GM21576 (cell line): ENCODE results near the gene MRPL11.
A peak's percentile ranks its signal among the peaks of the same experiment; 100 is the strongest.
"Not testable (repeated sequence)": the region's sequence is repeated elsewhere in the genome, so short reads cannot be mapped to it uniquely, and the experiment has no call there.

Source experiments
- ATAC-seq: cut with Tn5 transposase; IDR thresholded peaks from one replicate; pipeline ENCODE4 v1.9.1; 2021; ENCODE audit warnings: mild to moderate bottlenecking, moderate library complexity; ENCODE audit not compliant: unreplicated experiment

The MRPL11 gene

DNA sequence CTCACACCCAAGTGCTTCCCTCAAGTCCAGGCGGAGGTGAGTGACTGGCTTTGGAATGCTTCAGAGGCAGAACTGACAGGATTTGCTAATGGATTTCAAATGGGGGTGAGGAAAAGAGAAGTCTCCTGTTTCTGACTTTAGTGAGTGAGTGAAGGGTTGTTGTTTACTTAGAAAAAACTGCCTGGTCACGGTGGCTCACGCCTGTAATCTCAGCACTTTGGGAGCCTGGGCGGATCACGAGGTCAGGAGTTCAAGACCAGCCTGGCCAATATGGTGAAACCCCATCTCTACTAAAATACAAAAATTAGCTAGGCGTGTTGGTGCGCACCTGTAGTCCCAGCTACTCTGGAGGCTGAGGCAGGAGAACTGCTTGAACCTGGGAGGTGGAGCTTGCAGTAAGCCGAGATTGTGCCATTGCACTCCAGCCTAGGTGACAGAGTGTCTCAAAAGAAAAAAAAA is 6.7 kb downstream of the MRPL11 start:
- not testable (repeated sequence) for ATAC-seq

DNA sequence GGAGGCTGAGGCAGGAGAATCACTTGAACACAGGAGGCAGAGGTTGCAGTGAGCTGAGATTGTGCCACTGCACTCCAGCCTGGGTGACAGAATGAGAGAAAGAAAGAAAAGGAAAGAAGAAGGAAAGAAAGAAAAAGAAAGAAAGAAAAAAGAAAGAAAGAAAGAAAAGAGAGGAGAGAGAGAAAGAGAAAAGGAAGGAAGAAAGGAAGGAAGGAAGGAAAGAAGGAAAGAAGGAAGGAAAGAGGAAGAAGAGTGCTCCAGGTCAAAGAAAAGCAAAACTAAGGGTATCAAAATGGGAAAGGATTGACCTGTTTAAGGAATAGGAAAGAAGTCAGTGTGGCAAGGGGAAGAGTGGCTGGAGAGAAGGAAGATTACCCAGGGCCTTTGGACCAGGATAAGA is 7.4 kb downstream of the MRPL11 start:
- ATAC-seq: not testable (repeated sequence)

DNA sequence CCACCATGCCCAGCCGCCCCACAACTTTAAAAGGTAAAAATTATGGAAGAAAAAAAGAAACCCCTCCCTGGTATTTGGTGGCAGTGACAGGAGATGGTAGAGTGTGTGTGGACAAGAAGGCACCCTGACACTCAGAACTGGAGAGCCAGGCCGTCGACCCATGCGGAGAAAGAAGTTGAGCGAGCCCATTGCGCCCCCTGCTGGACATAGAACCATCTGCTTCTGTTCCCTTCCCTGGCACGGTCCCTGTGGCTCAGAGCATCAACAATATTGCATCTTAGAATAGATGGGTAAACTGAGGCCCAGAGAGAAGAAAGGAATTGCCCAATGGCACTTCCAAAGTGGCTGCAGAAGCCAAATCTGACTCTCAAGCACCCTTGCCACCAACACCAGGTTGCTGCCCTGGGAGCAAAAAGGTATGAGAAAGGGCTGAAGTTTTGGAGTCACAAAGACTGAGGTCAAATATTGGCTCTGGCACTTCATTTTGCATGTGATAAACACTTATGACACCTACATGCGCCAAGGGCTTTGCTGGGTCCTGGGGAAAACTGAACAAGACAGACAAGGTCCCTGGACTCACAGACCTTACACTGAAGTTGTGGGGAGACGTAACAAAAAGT is 8.6 kb downstream of the MRPL11 start:
- ATAC-seq: no peak

DNA sequence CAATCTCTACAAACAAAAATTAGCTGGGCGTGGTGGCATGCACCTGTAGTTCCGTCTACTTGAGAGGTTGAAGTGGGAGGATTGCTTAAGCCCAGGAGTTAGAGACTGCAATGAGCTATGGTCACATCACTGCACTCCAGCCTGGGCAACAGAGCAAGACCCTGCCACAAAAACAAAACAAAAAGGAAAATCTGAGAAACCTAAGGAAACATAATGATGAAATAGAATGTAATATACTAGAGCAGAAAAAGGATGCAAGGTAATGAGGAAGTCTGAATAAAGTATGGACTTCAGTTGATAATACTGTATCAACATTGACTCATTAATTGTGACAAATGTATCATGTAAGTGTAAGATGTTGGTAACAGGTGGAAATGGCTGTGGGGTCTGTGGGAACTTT is 9.7 kb downstream of the MRPL11 start:
- no peak for ATAC-seq

DNA sequence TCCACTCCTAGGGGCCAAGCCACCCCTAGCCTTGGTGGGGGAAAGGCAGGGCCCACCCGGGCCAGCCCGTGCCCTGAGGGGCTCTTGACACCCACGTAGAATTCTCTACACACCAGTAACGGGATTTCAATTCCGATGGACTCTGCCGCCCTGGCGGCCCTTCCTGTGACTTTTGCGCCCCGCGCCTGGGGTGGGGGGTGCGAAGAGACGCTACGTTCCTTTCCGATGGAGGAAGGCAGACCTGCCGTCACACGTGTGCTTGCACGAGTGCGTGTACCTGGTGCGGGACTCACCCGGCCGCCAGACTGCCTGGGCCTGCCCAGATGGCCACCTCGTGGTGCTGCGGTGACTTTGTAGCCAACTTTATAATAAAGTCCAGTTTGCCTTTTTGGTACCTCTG is 12.3 kb downstream of the MRPL11 start:
- no peak for ATAC-seq

DNA sequence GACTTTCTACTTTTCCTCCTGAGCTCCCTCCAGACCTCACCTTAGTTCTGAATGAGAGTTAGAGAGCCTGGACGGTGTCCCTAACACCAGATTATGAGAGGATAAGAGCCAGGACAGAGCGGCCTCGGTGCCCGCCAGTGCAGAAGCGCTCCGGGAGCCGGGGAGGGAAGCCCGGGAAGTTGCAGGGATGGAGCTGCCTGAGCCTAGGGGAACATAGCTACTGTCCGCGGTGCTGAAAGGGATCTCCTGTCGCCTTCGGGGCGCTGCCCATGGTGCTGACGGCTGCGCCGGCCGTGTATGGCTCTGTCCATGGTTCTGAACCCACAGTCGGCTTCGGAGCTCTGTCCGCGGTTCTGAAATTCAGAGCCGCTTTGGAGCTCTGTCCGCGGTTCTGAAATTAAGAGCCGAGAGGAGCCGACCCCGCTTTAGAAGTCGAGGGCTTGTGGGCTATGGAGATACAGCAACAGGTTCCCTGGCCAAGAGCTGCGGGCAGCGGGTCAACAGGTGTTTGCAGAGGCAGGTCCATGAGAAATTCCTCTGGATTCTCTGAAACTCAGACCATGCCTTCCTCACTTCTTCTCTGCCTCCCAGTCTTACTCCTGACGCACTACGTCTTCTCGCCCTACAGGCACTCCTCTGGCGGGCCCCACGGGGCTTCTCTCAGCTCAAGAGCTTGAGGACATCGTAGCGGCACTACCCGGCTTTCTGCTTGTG is 17.0 kb downstream of the MRPL11 start:
- peak; percentile 67 for ATAC-seq

DNA sequence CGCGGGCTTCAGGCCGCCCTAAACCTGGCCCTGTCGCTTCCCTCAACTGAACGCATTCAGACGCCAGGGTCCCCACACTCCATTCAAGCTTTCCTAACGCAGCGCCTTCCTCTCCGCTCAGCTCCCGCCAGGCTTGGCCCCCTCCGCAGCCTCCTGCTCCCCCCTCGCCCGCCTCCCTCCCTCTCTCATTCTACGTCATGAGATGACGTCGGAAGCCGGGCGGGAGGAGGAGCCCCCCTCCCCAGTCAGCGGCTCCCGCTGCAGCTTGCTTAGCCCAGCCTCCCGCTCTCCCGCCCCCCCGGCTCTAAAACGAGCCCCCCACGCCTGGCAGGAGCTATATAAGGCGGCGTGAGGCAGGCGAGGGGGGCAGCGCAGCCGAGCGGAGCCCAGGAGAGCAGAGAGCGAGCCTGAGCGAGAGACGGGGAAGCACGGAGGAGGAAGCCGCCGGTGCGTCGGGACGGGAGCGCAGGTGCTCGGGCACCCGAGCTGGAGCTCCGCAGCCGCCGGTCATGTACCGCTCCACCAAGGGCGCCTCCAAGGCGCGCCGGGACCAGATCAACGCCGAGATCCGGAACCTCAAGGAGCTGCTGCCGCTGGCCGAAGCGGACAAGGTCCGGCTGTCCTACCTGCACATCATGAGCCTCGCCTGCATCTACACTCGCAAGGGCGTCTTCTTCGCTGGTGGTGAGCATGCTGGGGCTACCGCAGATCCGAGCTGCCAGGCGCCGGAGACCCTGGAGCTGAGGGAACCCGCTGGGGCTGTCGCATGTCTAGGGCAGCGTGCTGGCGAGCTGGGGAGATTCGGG is 17.8 kb downstream of the MRPL11 start, which contains the start of gene NPAS4:
Gene NPAS4 (plus strand): TSS at position 365 of the 806 bp plus-strand sequence. CDS start 145 bp downstream, at position 510.
- ATAC-seq: no peak

DNA sequence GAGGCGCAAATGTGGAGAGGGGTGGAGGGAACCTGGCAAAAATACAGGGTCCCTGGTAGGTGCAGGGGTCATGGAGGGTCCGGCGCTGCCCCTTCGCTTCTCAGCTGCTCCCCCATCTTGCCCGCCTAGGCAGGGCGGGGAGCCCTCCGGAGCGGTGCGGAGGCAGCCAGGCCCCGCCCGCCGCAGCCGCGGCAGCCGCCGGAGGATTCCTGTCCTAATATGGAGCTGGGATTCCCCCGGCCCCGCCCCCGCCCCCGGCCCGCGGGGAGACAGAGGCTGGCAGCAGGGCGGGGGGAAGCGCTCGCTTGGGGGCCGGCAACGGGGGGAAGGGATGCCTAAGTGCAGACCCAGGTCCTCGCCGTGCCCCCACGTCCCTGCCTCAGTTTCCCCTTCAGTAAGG is 18.8 kb downstream of the MRPL11 start:
- ATAC-seq: no peak

DNA sequence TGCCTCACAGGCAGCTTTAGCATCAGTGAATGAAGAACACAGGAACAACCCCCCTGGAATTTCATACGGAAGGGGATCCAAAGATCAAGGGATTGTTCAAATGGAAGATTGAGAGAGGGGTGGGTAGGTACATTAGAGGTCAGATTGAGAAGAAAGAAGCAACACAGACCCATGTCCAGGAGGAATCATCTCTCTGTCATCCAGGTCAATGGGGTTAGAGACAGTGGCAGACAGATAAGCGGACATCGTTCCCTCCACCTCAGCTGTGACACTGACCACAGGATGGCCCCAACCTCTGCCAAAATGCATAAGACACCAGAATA is 19.7 kb downstream of the MRPL11 start:
- no peak for ATAC-seq

DNA sequence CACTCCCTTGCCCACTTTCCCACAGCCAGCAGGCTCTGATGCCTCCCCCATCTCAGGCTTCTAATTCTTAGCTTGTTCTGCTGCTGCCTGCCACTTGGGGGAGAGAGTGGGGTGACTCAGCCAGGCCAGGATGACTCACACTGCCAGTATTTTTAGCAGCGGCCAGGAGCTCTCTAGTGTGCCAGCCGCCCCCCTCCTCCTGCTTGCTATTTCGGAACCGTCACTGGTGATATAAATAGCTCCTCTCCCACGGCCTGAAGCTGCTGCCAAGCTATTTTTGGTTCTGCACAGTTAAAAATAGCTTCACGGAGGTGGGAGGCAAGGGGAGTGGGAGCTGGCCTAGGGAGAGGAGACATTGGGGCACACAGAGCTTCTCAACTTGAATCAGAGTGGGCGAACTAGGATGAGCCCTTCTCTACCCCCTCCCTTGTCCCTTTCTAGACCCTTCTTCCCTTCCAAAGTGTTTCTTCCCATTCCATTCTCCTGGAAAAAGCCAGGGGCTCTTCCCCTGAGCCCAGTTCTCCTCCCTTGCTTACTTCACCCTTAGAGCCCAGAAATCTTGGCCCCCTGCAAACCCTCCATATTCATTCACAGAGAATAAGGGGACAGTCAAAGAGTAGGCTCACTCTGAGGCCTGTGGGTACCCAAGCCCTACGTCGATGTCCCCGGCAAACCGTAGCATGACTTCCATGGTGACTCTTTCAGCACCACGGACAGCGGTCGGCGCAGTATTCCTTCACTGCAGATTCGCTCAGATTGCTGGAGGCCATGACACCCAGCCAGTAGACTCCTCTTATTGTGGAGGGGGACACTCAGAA is 20.3 kb downstream of the MRPL11 start:
- ATAC-seq: no peak

DNA sequence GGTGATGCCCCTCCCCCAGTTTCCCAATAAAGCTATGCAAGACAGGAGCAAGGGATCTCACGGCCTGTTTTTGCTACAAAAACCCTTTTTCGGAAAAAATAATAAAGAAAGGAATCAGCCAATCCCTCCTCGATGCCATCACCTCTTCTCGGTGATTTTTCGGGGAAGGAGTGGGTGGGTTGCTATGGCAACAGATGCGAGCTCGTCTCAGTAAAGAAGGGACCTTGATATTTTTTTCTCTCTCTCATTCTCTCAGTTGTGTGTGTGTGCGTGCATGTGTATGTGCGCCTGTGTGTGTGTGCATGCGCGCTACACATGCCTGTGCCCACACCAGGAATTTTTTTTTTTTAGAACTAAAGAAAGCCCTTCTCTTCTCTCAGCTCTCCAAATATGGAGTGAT is 21.6 kb downstream of the MRPL11 start:
- ATAC-seq: no peak

DNA sequence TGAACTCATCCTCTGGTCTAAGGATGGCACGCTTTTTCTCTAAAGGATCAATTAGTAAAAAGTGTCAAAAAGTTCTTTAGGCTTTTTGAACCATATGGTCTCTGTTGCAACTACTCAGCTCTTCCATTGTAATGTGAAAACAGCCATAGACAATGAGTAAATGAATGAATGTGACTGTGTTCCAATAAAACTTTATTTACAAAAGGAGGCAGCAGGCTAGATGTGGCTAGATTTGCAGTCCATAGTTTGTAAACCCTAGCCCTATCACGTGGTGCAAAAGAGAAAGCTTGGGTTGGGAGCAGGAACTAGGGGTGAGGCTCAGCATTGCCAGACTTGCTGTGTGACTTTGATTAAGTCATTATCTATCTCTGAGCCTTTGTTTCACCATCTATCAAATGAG is 23.2 kb downstream of the MRPL11 start:
- no peak for ATAC-seq

DNA sequence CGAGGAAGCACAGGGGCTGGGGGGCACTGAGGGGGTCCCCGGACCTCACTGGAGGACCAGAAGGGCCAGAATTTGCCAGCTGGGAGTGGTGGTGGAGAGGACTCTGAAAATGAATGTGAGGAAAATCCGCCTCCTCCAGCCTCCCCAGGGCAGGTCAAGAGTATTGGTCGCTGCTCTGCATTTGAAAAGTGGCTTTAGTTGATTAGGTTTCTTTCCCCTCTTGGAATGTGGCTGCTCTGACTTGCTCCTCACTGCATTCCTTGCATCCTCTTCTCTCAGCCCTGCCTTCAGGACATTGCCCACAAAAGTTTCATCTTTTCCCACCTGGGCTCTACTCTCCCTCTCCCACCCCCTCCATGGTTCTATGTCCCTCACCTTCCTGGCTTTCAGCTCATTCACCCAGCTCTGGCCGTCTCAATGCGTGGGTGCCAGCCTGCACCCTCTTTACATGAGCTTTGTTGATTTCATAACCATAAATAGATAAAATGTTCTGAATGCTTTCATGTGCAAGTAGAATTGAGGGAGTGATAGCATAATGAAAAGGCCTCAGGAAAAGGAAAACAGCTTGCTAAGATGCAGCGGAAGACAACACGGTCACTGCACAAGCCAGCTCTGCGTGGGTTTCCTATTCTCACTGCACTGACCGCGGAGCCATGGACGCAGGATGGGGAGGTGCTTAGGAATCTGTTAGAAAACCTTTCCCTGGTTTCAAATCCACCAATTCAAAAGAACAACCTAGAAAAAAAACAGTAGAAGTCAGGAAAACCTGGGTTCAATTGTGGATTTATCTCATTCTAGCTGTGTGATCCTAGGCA is 24.3 kb downstream of the MRPL11 start:
- ATAC-seq: no peak

DNA sequence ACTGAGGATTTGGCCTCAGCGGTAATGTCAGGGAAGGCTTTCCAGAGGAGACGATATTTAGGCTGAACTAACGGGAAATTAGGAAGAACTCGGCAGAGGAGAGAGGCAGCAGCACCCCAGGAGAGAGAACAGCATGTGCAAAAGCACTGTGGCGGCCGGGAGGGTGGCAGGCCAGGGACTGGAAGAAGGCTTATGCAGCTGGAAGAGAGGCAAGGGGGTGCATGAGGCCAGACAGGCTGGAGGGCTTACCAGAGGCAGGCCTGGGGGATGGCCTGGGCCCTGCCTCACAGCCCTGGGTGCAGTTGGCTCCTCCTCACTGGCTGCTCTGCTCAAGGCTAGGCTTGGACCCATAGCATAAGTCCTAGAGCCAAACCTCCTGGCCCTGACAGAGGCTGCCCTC is 25.5 kb downstream of the MRPL11 start:
- ATAC-seq: no peak

DNA sequence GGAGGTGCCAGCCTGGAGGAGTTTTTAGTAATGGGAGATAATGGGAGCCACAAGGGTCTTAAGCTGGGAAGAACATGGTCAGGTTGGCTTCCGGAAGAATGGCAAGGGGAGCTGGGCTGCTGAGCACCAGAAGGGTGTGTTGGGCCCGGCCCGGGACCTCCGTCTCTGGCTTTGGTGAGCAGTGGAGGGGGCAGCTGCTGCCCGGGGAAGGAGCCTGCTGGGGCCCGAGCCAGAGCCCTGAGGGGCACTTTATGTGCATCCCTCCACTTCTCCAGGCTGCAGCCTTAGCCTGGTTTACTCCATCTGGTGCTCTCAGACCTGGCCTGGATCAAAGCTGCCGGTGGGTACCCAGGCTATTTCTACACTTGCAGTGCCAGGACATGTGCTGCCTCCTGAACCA is 26.5 kb downstream of the MRPL11 start:
- ATAC-seq: no peak

DNA sequence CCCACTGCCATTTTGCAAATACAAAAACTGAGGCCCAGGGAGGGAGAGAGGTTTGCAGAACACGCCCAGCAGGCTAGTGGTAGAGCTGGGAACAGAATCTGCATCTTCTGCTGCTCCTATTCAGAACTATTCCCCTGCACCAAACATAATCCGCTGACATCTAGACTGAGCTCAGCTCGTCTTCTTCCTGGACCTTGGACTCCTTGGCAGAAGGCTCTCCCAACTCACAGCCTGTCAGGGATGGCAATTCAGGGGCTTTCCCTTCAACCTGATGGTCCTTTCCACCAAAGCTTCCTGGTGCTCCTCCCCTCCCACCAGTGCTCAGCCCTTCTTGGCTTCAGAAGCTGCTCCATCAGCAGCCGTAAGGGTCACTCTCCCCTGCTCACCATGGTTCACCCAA is 27.3 kb downstream of the MRPL11 start:
- no peak for ATAC-seq

DNA sequence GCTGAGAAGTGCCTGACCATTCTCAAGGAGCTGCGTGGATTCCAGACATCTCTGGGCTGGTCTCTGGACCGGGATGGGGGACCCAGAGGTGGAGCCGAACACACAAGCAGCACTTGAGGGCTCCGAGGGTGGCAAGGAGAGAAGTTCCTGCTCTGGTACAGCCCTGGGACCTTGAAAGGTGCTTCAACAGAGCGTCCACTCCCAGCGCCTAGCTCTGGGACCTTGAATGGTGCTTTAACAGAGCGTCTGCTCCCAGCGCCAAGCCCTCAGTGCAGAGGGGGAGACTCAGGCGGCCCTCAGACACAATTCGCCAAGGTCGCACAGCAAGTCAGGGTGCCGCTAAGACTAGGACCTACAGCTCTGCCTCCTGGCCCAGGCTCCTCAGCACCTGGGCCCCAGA is 28.5 kb downstream of the MRPL11 start:
- no peak for ATAC-seq

DNA sequence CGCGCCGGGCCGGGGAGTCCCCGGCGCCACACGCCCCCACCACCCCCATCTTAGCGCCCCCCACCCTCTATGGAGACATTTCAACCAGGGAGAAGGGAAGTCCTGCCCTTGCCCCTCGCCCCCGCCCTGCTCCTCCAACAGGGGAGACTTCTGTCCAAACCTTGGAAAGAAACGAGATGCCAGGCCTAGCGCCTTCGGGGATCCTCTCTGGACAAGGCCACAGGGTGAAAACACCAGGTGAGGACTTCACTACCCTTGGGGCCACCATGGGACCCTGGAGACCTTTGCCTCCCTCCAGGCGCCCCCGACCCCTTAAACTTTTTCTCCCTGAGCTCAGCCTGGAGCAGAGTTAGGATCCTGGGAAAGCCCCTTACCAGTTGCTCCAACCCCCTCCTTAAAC is 29.4 kb downstream of the MRPL11 start:
- no peak for ATAC-seq

DNA sequence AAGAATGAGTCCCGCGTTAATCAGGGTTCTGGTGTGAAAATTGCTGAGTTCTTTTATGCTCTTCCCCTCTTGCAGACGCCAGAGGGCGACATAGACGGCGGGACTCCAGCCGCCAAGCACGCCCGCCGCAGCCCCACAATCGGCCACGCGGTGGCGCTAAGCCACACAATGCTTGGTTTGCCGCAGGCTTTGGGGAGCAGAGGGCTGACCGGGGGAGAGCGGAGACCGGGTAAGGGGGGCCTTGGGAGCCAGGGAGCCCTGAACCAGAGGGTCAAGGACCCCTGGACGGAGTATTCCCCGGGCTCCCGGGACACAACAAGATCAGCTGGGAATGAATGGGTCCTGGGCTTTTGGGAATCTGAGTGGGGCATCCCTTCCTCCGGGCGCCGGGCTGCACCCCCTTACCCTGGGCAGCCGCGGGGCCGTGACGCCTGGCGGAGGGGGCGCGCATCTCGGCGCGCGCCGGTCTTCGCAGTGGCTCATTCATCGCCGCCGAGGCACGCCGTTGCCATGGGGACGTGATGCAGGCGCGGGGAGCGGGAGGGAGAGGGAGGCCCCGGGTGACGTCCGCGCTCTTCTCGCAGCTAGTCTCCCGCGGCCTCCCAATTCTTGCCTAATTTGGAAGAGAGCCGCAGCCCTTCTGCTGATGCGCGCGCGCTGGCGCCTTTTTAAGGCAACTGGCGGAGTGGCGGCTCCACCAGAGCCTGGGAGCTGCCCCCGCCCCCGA is 30.0 kb downstream of the MRPL11 start:
- peak; percentile 80 for ATAC-seq

DNA sequence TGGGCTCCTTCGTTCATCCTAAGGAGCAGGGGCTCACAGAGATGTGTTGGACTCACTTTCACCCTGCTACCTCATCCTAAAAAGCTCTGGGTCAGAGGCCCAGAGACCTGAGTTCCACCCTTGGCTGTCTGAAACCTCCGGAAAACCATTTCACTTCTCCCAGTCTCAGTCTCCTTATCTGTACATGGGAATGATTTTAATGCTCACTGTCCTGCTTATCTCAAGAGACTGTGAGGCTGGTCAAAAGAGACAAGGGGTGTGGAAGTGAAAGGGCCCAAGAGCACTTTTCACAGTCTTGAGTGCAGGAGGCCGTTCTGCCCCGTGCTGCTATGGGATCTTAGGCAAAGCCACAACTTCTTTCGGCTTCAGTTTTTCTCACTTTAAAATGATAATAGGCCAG is 31.0 kb downstream of the MRPL11 start:
- no peak for ATAC-seq
